NCI-H226 (cell line): ENCODE results near the gene CDK17.

Experiments
- DNase-seq: peaks from one replicate; pipeline ENCODE4 v3.0.0-alpha.2; 2015

The CDK17 gene

DNA sequence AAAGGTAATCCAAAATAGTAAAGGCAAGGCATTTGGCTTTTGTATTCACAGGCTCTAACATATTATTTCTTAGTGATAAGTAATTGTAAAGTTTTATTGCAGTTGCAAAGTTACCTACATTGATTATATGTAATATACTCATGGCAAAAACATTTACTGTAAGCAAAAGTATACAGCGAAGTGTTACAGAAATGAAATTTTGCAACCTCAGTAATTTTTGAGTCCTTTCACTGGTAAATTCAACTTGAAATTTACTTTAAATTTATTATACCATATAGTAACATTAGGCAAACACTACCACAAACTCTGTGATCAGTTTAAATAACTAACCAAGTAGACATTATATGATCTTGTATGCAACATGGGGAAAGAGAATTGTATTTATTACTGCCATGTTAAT, 89.0 kb downstream of the CDK17 start:
- DNase-seq: no peak

DNA sequence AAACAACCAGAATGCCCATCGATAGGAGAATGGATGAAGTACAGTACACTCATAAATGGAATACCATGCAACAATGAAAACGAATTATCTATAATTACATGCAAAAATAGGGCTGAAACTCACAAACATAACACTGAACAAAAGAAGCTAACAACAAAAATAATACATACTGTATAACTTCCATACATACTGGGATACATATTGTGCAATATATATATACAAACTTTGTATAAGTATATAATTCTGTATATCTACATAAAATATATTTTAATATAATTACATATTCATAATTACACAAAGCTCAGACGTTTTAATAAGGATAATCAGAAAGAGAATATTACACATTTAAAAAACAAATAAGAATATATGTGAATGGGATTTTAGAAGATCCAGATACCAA, 90.2 kb downstream of the CDK17 start:
- no peak for DNase-seq

- no peak for DNase-seq
These were observed 91.4 kb downstream of the CDK17 start for GRCh38 chr12:96308881-96309280.

- no peak for DNase-seq
These were observed 94.6 kb downstream of the CDK17 start for GRCh38 chr12:96305665-96306064.

DNA sequence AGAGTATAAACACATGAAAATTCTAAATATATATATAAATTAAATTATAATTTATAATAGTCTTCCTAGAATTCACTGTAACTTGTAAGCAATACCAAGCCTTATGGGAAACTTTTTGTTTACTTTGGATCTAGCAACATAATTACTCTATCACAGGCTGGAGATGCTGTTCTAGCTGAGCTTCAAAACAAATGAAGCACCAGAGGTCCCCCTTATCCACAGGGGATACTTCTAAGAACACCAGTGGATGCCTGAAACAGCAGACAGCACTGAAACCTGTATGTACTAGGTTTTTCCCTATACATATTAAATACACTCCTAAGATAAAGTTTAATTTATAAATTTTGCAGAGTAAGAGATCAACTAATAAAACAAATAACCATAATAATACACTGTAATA, 96.6 kb downstream of the CDK17 start:
- no peak for DNase-seq

GRCh38 chr12:96302687-96303310, 97.4 kb downstream of the CDK17 start:
- DNase-seq: no peak

GRCh38 chr12:96301732-96302131, 98.5 kb downstream of the CDK17 start:
- no peak for DNase-seq

- DNase-seq: no peak
These were observed 100.2 kb downstream of the CDK17 start for GRCh38 chr12:96300064-96300463.

DNA sequence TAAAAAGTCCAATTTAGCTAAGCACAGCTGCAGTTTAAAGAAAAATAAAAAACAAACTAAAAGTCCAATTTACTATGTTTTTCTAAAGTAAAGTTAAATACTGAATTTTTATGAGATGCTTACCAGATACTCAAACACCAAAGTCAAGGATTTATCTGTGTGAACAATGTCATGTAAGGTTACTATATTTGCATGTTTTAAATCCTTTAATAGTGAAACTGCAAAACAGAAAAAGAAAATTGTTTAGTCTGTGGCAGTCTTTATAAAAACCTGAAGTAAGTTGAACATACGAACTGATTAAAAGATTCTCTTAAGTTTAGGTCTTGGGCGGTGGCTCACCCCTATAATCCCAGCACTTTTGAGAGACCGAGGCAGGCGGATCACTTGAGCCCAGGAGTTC, 102.7 kb downstream of the CDK17 start:
- no peak for DNase-seq

DNA sequence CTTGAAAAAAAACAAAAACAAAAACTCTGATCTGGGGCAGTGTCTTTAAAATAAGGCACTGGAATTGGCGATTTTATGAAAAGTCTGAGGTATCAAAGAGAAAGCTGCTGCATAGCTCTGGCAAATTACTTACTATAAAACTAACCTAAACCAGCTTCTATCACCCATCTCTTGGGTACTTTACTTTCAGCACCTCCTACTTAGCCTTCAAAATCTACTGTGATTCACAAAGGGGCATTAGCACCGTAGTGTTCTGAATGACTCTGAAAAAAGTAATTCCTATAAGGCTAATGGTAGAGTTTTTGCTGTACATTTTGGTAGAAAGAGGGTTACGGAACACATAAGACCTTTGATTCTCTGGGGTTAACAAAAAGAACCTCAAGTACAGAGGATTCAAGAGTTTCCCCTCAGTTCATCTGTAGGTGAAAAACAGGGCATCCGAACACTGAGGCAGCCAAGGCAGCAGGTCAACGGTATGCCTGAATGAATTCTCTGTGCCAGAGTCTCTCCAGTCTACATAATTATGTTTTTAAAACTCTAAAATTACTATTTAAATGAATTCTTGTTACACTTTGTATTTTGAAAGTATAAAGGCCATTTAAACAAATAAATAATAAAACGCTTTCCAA, 104.6 kb downstream of the CDK17 start:
- no peak for DNase-seq

DNA sequence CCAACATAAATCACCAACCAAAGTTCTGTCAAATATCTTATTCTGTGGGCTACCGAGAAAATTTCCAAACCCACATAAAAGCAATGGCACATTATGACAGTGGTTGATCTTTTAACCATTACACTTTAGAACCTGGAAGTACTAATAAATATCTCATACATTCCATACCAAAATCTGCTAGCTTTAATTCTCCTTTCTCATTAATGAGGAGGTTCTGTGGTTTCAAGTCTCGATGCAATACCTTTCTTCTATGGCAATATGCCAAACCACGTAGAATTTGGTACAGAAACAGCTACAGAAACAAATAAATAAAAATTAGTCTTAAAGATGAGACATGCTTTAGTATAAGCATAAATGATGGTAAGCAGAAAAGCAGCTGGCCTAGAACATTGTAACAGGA, 105.4 kb downstream of the CDK17 start:
- DNase-seq: no peak

DNA sequence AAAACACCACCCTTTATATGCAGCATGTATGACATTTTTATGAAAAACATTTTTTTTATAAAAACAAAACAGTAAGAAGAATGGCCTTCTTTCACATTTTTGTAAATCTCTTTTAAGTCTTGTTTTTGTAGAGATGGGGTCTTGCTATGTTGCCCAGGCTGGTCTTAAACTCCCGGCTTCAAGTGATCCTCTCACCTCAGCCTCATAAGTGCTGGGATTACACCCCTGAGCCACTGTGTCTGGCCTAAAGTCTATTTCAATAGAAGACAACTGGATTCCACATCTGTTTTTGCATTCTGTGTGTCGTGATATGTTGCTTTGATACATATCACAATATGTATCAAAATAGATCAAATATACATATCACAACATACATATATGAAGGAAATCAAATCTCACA, 107.1 kb downstream of the CDK17 start:
- no peak for DNase-seq

- DNase-seq: no peak
These were observed 111.2 kb downstream of the CDK17 start for GRCh38 chr12:96289067-96289466.

GRCh38 chr12:96285158-96285557, 115.1 kb downstream of the CDK17 start:
- DNase-seq: no peak

- no peak for DNase-seq
These were observed 125.9 kb downstream of the CDK17 start for GRCh38 chr12:96274331-96274730.

DNA sequence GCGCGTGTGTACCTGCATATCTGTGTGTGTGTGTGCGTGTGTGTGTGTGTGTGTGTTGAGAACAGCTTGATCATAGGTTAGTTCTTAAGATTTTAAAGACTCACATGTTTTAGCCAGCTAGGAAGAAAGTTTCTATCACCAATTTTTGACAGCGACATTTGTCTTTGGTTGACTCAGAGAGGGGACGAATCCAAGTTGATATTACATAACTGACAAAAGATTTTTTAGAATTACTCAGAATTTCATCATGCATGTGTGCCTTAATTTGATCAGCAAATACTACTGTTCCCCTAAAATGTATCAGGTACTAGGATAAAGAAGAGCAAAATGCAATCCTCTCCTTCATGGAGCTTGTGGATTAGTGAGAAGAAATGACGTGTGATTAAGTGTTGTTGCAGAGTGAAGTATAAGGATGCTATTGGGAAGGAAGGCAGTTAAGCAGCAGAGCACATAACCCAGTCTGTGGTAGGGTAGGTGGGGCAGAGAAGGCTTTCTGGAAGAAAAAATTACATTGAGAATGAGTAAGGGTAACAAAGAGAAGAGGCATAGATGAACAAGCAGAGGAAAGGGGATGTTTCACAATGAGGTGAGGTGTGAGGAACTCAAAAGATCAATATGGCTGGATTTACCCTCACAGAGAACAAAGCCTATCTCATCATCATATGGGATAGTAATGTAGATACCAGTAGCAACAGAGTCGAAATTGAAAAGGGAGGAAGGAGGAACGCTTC, 128.6 kb downstream of the CDK17 start:
- DNase-seq: no peak

DNA sequence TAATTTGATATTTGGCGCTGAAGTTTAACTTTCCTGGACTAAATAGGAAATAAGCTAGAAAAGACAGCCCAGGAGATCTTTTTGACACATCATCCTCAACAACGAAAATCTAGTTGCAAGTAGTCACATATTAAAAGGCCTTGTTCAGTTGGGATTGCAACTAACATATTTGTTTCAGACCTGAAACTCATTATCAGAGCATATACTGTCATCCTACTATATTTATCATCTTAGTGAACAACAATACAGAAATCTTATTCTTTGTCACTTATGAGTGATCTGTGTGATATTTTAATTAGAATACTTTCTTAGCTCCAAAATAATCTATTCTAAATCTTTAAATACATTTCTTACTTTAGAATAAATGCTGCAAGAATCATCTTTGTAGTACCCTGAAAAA, 134.0 kb downstream of the CDK17 start:
- no peak for DNase-seq

DNA sequence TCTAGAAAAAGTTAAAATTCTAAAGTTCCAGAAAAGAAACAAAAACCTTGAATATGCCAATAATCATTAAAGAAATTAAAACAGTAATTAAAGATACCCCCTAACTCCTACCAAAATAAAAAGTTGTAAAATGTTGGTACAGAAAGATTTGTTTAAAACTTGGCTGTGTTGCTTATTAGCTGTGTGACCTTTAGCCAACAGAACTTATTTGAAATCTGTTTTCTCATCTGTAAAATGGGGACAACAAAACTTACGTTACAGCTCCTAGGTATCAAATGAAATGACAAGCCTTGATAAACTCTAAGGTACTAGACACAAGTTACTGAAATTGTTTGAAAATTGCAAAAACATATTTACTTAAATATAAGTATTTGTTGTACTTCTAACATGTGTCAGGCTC, 134.4 kb downstream of the CDK17 start:
- no peak for DNase-seq

GRCh38 chr12:96265400-96265799, 134.8 kb downstream of the CDK17 start:
- no peak for DNase-seq

DNA sequence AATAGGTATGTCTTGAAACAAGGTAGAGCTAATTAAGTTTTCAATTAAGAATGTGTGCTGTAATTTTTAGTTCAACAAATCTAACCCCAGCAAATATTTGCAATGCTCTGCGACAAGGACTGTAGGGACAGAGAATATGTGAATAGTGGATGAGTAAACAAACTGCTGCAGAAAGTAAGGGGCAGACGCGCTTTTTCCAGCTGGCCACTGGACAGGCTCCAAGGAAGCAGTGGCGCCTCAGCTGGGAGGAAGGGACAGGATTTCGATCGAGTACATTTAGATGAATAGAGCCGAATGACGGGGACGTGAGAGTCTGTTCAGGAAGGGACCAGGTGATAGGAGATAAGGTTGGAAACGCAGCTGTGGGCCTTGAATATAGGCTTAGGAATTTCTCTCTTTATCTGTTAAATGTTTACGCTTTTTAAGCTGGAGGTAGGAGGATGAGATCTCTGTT, 136.8 kb downstream of the CDK17 start:
- no peak for DNase-seq

GRCh38 chr12:96261557-96261956, 138.7 kb downstream of the CDK17 start:
- peak; percentile 24 for DNase-seq

DNA sequence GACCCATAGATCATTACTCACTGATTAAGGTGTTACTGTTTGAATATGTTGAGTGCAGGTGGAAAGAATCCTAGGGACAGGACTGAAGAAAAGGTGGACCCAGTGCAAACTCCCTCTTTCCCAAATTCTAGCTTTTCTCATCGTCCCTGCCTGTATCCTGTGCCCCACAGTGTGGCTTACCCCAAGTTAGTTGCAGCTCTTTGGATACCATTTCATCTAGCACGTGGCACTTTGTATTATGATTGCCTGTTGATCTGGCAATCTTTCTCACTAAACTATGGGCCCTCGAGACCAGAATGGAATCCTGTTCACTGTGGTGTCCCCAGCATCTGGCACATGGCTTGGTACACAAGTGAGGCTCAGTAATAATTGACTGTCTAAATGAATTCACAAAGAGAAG, 139.6 kb downstream of the CDK17 start:
- no peak for DNase-seq

- no peak for DNase-seq
These were observed 140.0 kb downstream of the CDK17 start for GRCh38 chr12:96260231-96260630.
